ENCODE data around the gene AP1G2. TPM values are rescaled to one million over a fixed set of nuclear protein-coding genes. Genes with fewer than 3 reads are reported as not detected.
A peak's percentile ranks its signal among the peaks of the same experiment; 100 is the strongest.

The AP1G2 gene
- total and polyA plus RNA-seq, 2 of the 13 experiments (the other 11 are each of a cell fraction or from before 2014, with no cell fraction given), result 96.9 to 611 TPM

DNA sequence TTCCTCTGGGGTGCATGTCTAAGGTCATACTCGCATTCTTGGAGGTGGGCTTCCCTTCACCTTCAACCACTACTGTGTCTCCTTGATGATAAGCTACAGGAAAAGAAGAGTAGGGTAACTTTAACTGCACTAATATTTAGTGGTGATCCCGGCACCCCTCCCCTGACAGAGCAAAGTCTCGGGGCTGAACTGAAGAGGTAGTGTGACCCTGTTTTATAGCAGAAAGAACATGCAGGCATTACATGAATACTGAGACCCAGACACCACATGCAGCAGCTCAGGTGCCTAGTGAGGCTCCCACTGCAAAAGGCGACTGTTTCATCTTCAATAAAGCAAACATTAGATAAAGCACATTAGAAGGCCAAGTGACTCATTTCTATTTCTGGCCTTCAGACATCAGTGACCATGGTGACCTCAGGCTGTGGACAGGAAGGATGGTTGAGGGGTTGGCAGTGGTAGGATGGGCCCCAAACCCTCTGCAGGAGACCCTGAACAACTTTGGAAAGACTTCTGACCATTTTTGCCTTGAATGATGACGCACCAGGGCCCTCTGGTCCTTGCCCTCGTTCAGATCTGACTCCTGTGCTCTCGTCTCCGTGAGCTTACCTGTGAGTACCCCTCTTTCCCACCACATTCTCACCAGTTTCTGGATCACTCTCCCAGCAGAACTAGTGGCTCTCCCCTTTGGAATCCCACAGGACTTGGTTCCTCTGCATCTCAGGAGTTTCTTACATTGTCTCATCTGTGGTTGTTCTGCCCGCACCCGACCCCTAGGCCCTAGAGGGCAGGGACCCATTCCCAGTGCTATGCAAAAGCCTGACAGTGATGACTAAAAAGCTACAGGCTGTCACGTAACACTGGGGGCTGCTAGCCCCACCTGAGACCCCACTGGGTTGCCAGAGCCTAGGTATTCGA is 34.8 kb upstream of the AP1G2 start (continued):
- TF ChIP-seq ZNF367 (CRISPR knock-in tag; IDR thresholded peaks at IDR 0.05; ENCODE audit: borderline replicate concordance) (no peak), MAF1 (CRISPR knock-in tag; IDR thresholded peaks at IDR 0.05; ENCODE audit: borderline replicate concordance) (no peak), ZNF510 (CRISPR knock-in tag; IDR thresholded peaks at IDR 0.05; ENCODE audit: low read depth) (no peak), HDAC2 (CRISPR knock-in tag; IDR thresholded peaks at IDR 0.05) (peak; percentile 79; the same call in 1 of the 2 replicates), ZNF569 (CRISPR knock-in tag; IDR thresholded peaks at IDR 0.05; ENCODE audit: borderline replicate concordance) (no peak), HOXA5 (CRISPR knock-in tag; IDR thresholded peaks at IDR 0.05) (peak; percentile 69; the same call in 1 of the 2 replicates), ZNF264 (CRISPR knock-in tag; IDR thresholded peaks at IDR 0.05) (peak; percentile 95), ZNF33A (CRISPR knock-in tag; IDR thresholded peaks at IDR 0.05; ENCODE audit: borderline replicate concordance) (no peak), PCBP1 (IDR thresholded peaks at IDR 0.05; ENCODE audit: borderline replicate concordance, low read depth, low read length) (no peak), ZBTB3 (CRISPR knock-in tag; IDR thresholded peaks at IDR 0.05; ENCODE audit: borderline replicate concordance, low read depth) (peak; percentile 68; the same call in 1 of the 2 replicates), RFX3 (CRISPR knock-in tag; IDR thresholded peaks at IDR 0.05) (peak; percentile 49; the same call in 1 of the 2 replicates), ZNF670 (CRISPR knock-in tag; IDR thresholded peaks at IDR 0.05; ENCODE audit: borderline replicate concordance) (peak; percentile 56; the same call in 1 of the 2 replicates), ZNF839 (CRISPR knock-in tag; IDR thresholded peaks at IDR 0.05; ENCODE audit: borderline replicate concordance) (no peak; the same call in 1 of the 2 replicates)
- TF ChIP-seq, protein P1, sequence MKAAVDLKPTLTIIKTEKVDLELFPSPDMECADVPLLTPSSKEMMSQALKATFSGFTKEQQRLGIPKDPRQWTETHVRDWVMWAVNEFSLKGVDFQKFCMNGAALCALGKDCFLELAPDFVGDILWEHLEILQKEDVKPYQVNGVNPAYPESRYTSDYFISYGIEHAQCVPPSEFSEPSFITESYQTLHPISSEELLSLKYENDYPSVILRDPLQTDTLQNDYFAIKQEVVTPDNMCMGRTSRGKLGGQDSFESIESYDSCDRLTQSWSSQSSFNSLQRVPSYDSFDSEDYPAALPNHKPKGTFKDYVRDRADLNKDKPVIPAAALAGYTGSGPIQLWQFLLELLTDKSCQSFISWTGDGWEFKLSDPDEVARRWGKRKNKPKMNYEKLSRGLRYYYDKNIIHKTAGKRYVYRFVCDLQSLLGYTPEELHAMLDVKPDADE (CRISPR knock-in tag; IDR thresholded peaks at IDR 0.05), result no peak
- TF ChIP-seq, protein P2, sequence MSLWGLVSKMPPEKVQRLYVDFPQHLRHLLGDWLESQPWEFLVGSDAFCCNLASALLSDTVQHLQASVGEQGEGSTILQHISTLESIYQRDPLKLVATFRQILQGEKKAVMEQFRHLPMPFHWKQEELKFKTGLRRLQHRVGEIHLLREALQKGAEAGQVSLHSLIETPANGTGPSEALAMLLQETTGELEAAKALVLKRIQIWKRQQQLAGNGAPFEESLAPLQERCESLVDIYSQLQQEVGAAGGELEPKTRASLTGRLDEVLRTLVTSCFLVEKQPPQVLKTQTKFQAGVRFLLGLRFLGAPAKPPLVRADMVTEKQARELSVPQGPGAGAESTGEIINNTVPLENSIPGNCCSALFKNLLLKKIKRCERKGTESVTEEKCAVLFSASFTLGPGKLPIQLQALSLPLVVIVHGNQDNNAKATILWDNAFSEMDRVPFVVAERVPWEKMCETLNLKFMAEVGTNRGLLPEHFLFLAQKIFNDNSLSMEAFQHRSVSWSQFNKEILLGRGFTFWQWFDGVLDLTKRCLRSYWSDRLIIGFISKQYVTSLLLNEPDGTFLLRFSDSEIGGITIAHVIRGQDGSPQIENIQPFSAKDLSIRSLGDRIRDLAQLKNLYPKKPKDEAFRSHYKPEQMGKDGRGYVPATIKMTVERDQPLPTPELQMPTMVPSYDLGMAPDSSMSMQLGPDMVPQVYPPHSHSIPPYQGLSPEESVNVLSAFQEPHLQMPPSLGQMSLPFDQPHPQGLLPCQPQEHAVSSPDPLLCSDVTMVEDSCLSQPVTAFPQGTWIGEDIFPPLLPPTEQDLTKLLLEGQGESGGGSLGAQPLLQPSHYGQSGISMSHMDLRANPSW (CRISPR knock-in tag; IDR thresholded peaks at IDR 0.05; ENCODE audit: borderline replicate concordance), result no peak; the same call in 1 of the 2 replicates
- TF ChIP-seq, protein P3, sequence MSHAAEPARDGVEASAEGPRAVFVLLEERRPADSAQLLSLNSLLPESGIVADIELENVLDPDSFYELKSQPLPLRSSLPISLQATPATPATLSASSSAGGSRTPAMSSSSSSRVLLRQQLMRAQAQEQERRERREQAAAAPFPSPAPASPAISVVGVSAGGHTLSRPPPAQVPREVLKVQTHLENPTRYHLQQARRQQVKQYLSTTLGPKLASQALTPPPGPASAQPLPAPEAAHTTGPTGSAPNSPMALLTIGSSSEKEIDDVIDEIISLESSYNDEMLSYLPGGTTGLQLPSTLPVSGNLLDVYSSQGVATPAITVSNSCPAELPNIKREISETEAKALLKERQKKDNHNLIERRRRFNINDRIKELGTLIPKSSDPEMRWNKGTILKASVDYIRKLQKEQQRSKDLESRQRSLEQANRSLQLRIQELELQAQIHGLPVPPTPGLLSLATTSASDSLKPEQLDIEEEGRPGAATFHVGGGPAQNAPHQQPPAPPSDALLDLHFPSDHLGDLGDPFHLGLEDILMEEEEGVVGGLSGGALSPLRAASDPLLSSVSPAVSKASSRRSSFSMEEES (CRISPR knock-in tag; IDR thresholded peaks at IDR 0.05), result peak; percentile 78; the same call in 1 of the 2 replicates
- TF ChIP-seq, protein P4, sequence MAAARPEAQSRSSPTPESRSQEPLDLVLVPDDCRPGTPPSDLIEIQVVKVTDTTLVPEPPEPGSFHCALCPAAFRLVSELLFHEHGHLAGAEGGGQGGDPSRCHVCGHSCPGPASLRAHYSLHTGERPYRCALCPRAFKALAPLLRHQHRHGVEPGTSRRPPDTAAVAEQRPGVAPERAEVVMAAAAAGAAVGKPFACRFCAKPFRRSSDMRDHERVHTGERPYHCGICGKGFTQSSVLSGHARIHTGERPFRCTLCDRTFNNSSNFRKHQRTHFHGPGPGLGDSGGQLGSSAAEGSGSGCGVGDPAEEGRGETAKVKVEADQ (CRISPR knock-in tag; IDR thresholded peaks at IDR 0.05; ENCODE audit: borderline replicate concordance), result peak; percentile 79; the same call in 1 of the 2 replicates
- TF ChIP-seq, protein P5, sequence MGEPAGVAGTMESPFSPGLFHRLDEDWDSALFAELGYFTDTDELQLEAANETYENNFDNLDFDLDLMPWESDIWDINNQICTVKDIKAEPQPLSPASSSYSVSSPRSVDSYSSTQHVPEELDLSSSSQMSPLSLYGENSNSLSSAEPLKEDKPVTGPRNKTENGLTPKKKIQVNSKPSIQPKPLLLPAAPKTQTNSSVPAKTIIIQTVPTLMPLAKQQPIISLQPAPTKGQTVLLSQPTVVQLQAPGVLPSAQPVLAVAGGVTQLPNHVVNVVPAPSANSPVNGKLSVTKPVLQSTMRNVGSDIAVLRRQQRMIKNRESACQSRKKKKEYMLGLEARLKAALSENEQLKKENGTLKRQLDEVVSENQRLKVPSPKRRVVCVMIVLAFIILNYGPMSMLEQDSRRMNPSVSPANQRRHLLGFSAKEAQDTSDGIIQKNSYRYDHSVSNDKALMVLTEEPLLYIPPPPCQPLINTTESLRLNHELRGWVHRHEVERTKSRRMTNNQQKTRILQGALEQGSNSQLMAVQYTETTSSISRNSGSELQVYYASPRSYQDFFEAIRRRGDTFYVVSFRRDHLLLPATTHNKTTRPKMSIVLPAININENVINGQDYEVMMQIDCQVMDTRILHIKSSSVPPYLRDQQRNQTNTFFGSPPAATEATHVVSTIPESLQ (CRISPR knock-in tag; conservative IDR thresholded peaks at IDR 0.05), result no peak
